ENCODE results near the gene KRT85. TPM values are rescaled to one million over a fixed set of nuclear protein-coding genes. Genes with fewer than 3 reads are reported as not detected.

The KRT85 gene
- total and polyA plus RNA-seq, 7 donors = not detected

DNA sequence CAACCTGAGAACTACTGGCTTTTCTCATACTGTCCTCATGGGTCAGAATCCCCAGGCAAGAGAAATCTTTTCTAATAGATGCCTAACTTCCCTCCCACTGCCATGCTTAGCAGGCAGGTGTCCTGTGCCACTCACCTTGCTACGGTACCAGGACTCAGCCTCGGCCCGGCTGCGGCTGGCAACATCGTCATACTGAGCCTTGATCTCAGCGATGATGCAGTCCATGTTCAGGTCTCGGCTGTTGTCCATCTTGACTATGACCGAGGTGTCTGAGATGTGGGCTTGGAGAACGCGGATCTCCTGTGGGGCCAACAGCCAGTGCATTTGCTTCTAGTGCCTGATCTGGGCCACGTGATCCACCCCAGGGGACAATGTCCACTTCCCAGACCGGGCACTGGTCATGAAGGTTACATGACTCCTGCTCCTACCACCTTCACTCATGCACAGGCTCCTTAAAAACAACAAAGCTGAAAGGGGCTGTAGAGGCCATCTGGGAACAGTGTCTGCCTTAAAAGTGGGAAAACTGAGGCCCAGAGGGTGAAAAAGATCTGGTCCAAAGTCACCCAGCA, 4.1 kb downstream of the KRT85 start:
- no peak overlapping the region for H3K27ac ChIP-seq
- ATAC-seq = no peak
- TF ChIP-seq, protein P1, sequence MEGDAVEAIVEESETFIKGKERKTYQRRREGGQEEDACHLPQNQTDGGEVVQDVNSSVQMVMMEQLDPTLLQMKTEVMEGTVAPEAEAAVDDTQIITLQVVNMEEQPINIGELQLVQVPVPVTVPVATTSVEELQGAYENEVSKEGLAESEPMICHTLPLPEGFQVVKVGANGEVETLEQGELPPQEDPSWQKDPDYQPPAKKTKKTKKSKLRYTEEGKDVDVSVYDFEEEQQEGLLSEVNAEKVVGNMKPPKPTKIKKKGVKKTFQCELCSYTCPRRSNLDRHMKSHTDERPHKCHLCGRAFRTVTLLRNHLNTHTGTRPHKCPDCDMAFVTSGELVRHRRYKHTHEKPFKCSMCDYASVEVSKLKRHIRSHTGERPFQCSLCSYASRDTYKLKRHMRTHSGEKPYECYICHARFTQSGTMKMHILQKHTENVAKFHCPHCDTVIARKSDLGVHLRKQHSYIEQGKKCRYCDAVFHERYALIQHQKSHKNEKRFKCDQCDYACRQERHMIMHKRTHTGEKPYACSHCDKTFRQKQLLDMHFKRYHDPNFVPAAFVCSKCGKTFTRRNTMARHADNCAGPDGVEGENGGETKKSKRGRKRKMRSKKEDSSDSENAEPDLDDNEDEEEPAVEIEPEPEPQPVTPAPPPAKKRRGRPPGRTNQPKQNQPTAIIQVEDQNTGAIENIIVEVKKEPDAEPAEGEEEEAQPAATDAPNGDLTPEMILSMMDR (IDR thresholded peaks at IDR 0.05) = no peak
- 89 to 94% (median 92%) methylated on average over 12 of the region's 12 CpGs for WGBS, 3 donors
- no peaks in the 10 kb centered on the region for H3K4me1 ChIP-seq
- H3K36me3 ChIP-seq (ENCODE audit: insufficient read depth in 1 of 2, low read depth in 1 of 2) = no peaks in the 10 kb centered on the region
- no peak for DNase-seq
- H3K9me3 ChIP-seq = no peaks in the 10 kb centered on the region
- H3K27me3 ChIP-seq (ENCODE audit: insufficient read depth in 3 of 3, low read length in 2 of 3) = peaks cover 0 to 3% (median 0%) of the 10 kb centered on the region in 3 donors
- intact Hi-C loops (cut with DNase I) = no loop called here
- H3K4me3 ChIP-seq = no peak overlapping the region

DNA sequence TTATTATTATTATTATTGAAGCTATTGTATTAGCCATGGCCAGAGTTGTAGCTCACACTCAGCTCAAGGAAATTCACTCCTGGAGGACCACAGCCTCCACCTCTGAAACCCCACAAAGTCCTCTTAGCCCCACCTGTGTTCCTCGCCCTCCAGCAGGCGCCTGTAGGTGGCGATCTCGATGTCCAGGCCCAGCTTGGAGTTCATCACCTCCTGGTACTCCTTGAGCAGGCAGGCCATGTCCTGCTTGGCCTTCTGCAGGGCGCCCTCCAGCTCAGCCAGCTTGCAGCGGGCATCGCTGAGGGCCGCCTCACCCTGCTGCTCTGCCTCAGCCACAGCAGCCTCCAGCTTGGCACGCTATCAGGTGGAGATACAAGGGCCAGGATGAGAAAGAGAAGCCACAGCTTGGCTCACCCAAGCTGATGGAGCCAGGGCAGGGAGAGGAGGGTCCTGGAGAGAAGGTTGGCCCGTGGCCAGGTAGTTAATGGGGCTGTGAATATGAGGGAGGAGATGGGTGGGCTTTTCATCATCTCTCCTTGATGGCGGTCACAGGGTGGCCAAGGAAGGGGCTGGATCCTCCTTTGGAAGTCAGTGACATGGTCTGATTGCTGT, 5.1 kb downstream of the KRT85 start:
- Histone ChIP-seq H3K27me3 (ENCODE audit: insufficient read depth in 3 of 3, low read length in 2 of 3) (peaks cover 0 to 9% (median 0%) of the 10 kb centered on the region in 3 donors), H3K9me3 (no peaks in the 10 kb centered on the region), H3K27ac (no peak overlapping the region), H3K36me3 (ENCODE audit: insufficient read depth in 1 of 2, low read depth in 1 of 2) (no peaks in the 10 kb centered on the region), H3K4me1 (no peaks in the 10 kb centered on the region), H3K4me3 (no peak overlapping the region)
- intact Hi-C loops (cut with DNase I) = no loop called here
- WGBS, 3 donors = 89 to 90% (median 90%) methylated on average over 11 of the region's 11 CpGs
- DNase-seq (no peak), ATAC-seq (no peak)
- TF ChIP-seq, protein P1 (IDR thresholded peaks at IDR 0.05) = no peak

DNA sequence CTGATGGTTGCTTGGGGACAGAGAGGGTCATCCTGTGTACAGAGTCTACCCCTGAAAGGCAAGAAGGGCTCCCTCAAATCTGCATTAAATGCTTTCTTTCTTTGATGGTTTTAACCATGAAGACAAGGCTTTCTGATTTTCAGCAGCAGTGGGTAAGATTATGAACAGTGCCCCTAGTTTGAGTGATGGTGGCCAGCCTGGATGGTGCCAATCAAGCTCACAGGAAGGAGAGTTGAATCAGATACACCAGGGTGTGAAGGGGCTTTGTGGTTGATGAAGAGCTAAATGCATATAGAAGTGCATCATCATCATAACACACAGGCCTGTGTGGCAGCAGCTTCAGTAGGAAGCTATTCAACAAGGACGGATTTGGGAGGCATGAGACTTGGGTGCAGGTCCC, 5.7 kb downstream of the KRT85 start:
- intact Hi-C loops (cut with DNase I) = no loop called here

DNA sequence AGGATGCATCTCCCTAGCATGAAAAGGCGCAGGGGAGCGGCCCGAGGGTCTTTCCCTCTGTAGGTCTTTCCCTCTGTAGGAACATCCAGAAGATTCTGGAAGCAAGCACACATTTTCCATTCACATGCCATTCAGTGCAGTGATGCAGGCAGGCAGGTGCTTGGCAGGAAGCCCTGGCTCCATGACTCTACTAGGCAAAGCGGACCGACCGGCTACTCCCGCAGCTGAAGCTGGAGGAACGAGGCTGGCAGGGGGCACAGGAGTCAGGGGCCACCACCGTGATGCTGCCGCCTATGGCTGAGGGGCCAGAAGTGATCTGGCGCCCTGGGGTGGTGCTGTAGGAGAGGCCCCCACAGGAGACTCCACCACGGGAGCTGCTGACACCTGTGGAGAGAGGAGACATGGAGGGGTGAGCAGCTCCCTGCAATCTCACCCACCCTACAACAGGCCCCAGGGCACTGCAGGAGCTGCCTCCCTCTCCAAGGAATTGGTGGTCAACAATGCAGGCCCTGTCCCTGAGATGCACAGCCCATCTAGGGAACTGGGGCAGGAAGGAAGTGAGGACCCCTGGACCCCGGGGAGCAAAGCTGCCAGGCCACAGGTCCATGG, 6.5 kb downstream of the KRT85 start:
- DNase-seq (no peak), ATAC-seq (peak in 1 of 4 donors; percentile 37)
- 34 to 57% (median 45%) methylated on average over 13 of the region's 13 CpGs for WGBS, 3 donors
- Histone ChIP-seq H3K36me3 (ENCODE audit: insufficient read depth in 1 of 2, low read depth in 1 of 2) (no peaks in the 10 kb centered on the region), H3K4me3 (no peak overlapping the region), H3K4me1 (no peaks in the 10 kb centered on the region), H3K27me3 (ENCODE audit: insufficient read depth in 3 of 3, low read length in 2 of 3) (peaks cover 0 to 21% (median 2%) of the 10 kb centered on the region in 3 donors), H3K27ac (no peak overlapping the region), H3K9me3 (no peaks in the 10 kb centered on the region)
- TF ChIP-seq, protein P1 (IDR thresholded peaks at IDR 0.05) = no peak
- intact Hi-C loops (cut with DNase I) = no loop called here

More for the DNA sequence above, 5.7 kb downstream of the KRT85 start:
- DNase-seq (no peak), ATAC-seq (no peak)
- peaks cover 0 to 14% (median 0%) of the 10 kb centered on the region in 3 donors for H3K27me3 ChIP-seq (ENCODE audit: insufficient read depth in 3 of 3, low read length in 2 of 3)
- no peak overlapping the region for H3K4me3 ChIP-seq
- H3K4me1 ChIP-seq = no peaks in the 10 kb centered on the region
- TF ChIP-seq, protein P1 (IDR thresholded peaks at IDR 0.05) = no peak
- H3K27ac ChIP-seq = no peak overlapping the region
- WGBS, 3 donors = 82 to 100% (median 98%) methylated on average over 1 of the region's 1 CpG
- no peaks in the 10 kb centered on the region for H3K9me3 ChIP-seq
- no peaks in the 10 kb centered on the region for H3K36me3 ChIP-seq (ENCODE audit: insufficient read depth in 1 of 2, low read depth in 1 of 2)

Data from psoas muscle (tissue), 8 donors.